GM23248 (cell line): ENCODE results near the gene CUX1. TPM values are rescaled to one million over a fixed set of nuclear protein-coding genes. Genes with fewer than 3 reads are reported as not detected.

Source experiments
- DNase-seq: peaks from one replicate; pipeline ENCODE4 v3.0.0-alpha.2; 2015
- H2AFZ ChIP-seq: fragments of 200-600 bp; sonication (generic); 2 replicates; pipeline ENCODE4 v1.6.1; 2016; ENCODE audit warnings: antibody characterized with exemption
- H3F3A ChIP-seq: fragments of 200-600 bp; sonication (generic); 2 replicates; pipeline ENCODE4 v1.6.1; 2016; ENCODE audit warnings: mild to moderate bottlenecking, antibody characterized with exemption, mixed run types; ENCODE audit not compliant: insufficient read depth
- H3K27ac ChIP-seq: fragments of 200-600 bp; sonication (generic); 2 replicates; pipeline ENCODE4 v1.5.1; 2016; ENCODE audit warnings: mild to moderate bottlenecking
- H3K27me3 ChIP-seq: fragments of 200-600 bp; sonication (generic); replicated peaks from 2 replicates; pipeline ENCODE4 v1.6.1; 2016; ENCODE audit warnings: mild to moderate bottlenecking; ENCODE audit not compliant: insufficient read depth
- H3K36me3 ChIP-seq: fragments of 200-600 bp; sonication (generic); 2 replicates; pipeline ENCODE4 v1.6.1; 2016; ENCODE audit warnings: low read depth, mild to moderate bottlenecking
- H3K4me1 ChIP-seq: fragments of 200-600 bp; sonication (generic); 2 replicates; pipeline ENCODE4 v1.6.1; 2016; ENCODE audit warnings: mild to moderate bottlenecking; ENCODE audit not compliant: insufficient read depth
- H3K4me2 ChIP-seq: fragments of 200-600 bp; sonication (generic); one replicate; pipeline ENCODE4 v1.6.1; 2016; ENCODE audit warnings: mild to moderate bottlenecking; ENCODE audit not compliant: unreplicated experiment
- H3K4me3 ChIP-seq: fragments of 200-600 bp; sonication (generic); 2 replicates; pipeline ENCODE4 v1.5.1; 2016; ENCODE audit warnings: mild to moderate bottlenecking
- H3K79me2 ChIP-seq: fragments of 200-600 bp; sonication (generic); 2 replicates; pipeline ENCODE4 v1.6.1; 2016; ENCODE audit warnings: mild to moderate bottlenecking; ENCODE audit not compliant: insufficient read depth
- H3K9ac ChIP-seq: fragments of 200-600 bp; sonication (generic); 2 replicates; pipeline ENCODE4 v1.6.1; 2016; ENCODE audit warnings: mild to moderate bottlenecking
- H3K9me2 ChIP-seq: fragments of 200-600 bp; sonication (generic); 2 replicates; pipeline ENCODE4 v1.6.1; 2016; ENCODE audit warnings: mixed run types, mild to moderate bottlenecking, moderate library complexity; ENCODE audit not compliant: insufficient read depth
- H3K9me3 ChIP-seq: fragments of 200-600 bp; sonication (generic); one replicate; pipeline ENCODE4 v1.6.1; 2017; ENCODE audit warnings: low read depth
- H4K20me1 ChIP-seq: fragments of 200-600 bp; sonication (generic); 2 replicates; pipeline ENCODE4 v1.6.0; 2016; ENCODE audit not compliant: insufficient read depth
- EZH2 ChIP-seq: fragments of 200-600 bp; sonication (generic); IDR thresholded peaks from 2 replicates; pipeline ENCODE4 v1.6.1; 2018; ENCODE audit warnings: antibody characterized with exemption, mild to moderate bottlenecking; ENCODE audit not compliant: insufficient read depth, poor library complexity, severe bottlenecking
- EZH2phosphoT487 ChIP-seq: fragments of 200-600 bp; sonication (generic); IDR thresholded peaks from 2 replicates; pipeline ENCODE4 v1.6.1; 2018; ENCODE audit warnings: antibody characterized with exemption, moderate library complexity, mild to moderate bottlenecking, low read depth; ENCODE audit not compliant: insufficient read depth
- WGBS, 2 experiments: methylation state at CpG; one replicate each; pipeline ENCODE4 v1.1.6; 2015 to 2017; ENCODE audit warnings: low lambda C conversion rate in 2 of 2, low coverage in 1 of 2; ENCODE audit errors: missing lambda C conversion rate in 2 of 2; 5-methylcytosine and 5-hydroxymethylcytosine counted together
- in situ Hi-C: fragments of 300-500 bp; cut with MboI; formaldehyde crosslinking; loops from 2 replicates; pipeline ENCODE4 v1.15.0; 2020
- polyA plus RNA-seq: library from polyadenylated mRNA; unstranded; fragments of >200 nt; fragmentation: Nextera tagmentation; extraction: Ambion mirVana; gene quantifications from 2 replicates; pipeline ENCODE4 v1.2.1, GENCODE V29; 2016
- total RNA-seq: library from RNA; depleted of rRNA; stranded (reverse); fragments of >200 nt; shearing (Covaris generic); gene quantifications from 2 replicates; pipeline ENCODE4 v1.2.3, GENCODE V29; 2014

The CUX1 gene
- total and polyA plus RNA-seq, 2 experiments from 2014 or later, result 30.2 to 34.9 TPM

DNA sequence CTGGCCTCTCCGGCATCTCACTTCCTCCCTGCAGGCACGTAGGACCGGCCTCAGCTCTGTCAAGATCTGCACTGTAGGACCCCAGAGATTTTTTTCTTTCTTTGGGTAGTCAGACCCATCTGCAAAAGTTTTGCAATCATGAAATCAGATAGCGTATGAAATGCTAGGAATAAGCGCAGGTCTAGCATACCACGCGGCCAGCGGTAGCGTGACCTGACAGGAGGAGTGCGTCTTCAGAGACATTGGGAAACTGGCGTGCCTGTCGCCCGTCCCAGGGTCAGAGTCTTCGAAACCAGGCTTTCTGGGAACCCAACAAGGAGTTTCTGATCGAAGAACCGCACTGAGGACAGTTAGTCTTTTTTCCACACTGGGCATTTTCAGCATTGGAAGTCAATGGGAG, 368.4 kb downstream of the CUX1 start:
- WGBS, 2 experiments, result 93 to 96% methylated on average over 16 of the region's 16 CpGs

DNA sequence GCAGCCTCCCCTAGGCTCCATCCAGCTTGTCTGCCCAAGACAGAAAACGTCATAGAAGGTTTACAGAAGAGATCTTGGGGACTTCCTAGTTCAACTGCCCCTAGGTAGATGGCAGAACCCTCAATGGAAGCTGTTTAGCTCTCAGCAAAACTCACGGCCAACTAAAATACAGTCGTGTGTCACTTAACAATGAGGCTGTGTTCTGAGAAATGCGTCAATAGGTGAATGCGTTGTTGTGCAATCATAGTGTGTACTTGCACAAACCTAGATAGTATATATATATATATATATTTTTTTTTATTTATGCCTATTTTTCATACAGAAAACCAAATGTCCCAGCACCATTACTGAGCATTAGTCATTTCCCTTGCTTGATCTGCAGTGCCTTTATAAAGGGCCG, 368.9 kb downstream of the CUX1 start:
- no peak for TF ChIP-seq EZH2phosphoT487
- TF ChIP-seq EZH2, result no peak
- no peaks in the 10 kb centered on the region for H3K9me2 ChIP-seq
- no peak overlapping the region for H2AFZ ChIP-seq
- in situ Hi-C loops, result no loop called here
- H3K9ac ChIP-seq, result no peak overlapping the region
- H3K9me3 ChIP-seq, result no peaks in the 10 kb centered on the region
- no peaks in the 10 kb centered on the region for H4K20me1 ChIP-seq
- H3K79me2 ChIP-seq, result no peaks in the 10 kb centered on the region
- H3K36me3 ChIP-seq, result peaks cover 4% of the 10 kb centered on the region; the same call in 1 of the 2 replicates
- no peak for DNase-seq
- H3K4me1 ChIP-seq, result no peaks in the 10 kb centered on the region
- H3K4me3 ChIP-seq, result no peak overlapping the region
- WGBS, 2 experiments, result 98 to 99% methylated on average over 6 of the region's 6 CpGs
- H3K27ac ChIP-seq, result no peak overlapping the region
- H3K4me2 ChIP-seq, result no peak overlapping the region
- H3K27me3 ChIP-seq, result no peaks in the 10 kb centered on the region
- no peaks in the 10 kb centered on the region for H3F3A ChIP-seq

More for the DNA sequence above, 368.4 kb downstream of the CUX1 start:
- H3K4me1 ChIP-seq, result no peaks in the 10 kb centered on the region
- no peaks in the 10 kb centered on the region for H3K9me3 ChIP-seq
- no peaks in the 10 kb centered on the region for H3K27me3 ChIP-seq
- H2AFZ ChIP-seq, result no peak overlapping the region
- no peaks in the 10 kb centered on the region for H3F3A ChIP-seq
- no peak for TF ChIP-seq EZH2phosphoT487
- no peak for TF ChIP-seq EZH2
- no peak overlapping the region for H3K9ac ChIP-seq
- H3K4me3 ChIP-seq, result no peak overlapping the region
- H4K20me1 ChIP-seq, result no peaks in the 10 kb centered on the region
- peaks cover 6% of the 10 kb centered on the region; the same call in 1 of the 2 replicates for H3K36me3 ChIP-seq
- no peak for DNase-seq
- no peak overlapping the region for H3K4me2 ChIP-seq
- H3K79me2 ChIP-seq, result no peaks in the 10 kb centered on the region
- H3K27ac ChIP-seq, result no peak overlapping the region
- no peaks in the 10 kb centered on the region for H3K9me2 ChIP-seq
- in situ Hi-C loops, result no loop called here

DNA sequence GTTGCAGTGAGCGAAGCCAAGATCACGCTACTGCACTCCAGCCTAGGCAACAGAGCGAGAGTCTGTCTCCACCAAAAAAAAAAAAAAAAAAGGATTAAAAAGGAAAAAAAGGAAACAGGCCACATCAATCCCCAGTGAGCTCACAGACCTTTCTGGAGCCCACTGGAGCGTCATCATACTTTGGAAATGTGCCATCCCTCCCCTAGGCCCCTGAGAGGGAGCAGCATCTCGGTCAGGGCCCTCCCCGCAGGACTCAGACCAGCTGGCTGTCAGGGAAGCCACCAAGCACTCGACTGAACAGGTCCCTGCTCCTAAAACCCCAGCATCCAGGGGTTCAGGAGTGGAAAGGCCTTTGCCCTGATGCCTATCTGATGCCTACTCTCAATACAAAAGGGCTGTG, 371.3 kb downstream of the CUX1 start:
- no peak overlapping the region for H3K27ac ChIP-seq
- in situ Hi-C loops, result no loop called here

DNA sequence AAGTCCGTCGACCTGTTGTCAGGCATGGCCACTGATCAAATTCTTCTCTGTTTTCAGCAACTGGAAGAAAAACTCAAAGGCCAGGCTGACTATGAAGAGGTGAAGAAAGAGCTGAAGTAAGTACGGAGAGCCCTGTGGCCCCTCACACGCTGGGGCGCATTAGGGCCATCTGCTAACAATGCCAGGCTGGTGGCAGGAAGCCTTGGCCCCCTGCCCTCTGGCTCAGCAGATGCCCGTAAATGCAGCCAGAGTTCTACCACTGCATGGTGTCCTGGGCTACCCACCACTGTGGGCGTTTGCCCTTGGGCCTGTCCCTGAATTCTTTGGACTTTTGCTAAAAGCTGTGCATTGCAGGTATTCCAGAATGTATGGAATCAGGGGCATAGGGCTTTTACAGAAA, 372.3 kb downstream of the CUX1 start:
- 85 to 91% methylated on average over 7 of the region's 7 CpGs for WGBS, 2 experiments
- Histone ChIP-seq H3F3A (no peaks in the 10 kb centered on the region), H3K9me3 (no peaks in the 10 kb centered on the region), H3K79me2 (no peaks in the 10 kb centered on the region), H3K9ac (no peak overlapping the region), H3K27ac (no peak overlapping the region), H3K4me1 (no peaks in the 10 kb centered on the region), H3K4me3 (no peak overlapping the region), H3K27me3 (no peaks in the 10 kb centered on the region), H3K36me3 (peaks cover 5% of the 10 kb centered on the region; the same call in 1 of the 2 replicates), H4K20me1 (no peaks in the 10 kb centered on the region), H3K4me2 (no peak overlapping the region), H2AFZ (no peak overlapping the region), H3K9me2 (no peaks in the 10 kb centered on the region)
- no peak for DNase-seq
- in situ Hi-C loops, result no loop called here
- TF ChIP-seq EZH2phosphoT487, result no peak
- no peak for TF ChIP-seq EZH2

More for the DNA sequence above, 371.3 kb downstream of the CUX1 start:
- 96% methylated on average over 7 of the region's 7 CpGs for WGBS, 2 experiments
- TF ChIP-seq EZH2phosphoT487, result no peak
- no peak for TF ChIP-seq EZH2
- no peaks in the 10 kb centered on the region for H3F3A ChIP-seq
- no peaks in the 10 kb centered on the region for H3K9me2 ChIP-seq
- H4K20me1 ChIP-seq, result no peaks in the 10 kb centered on the region
- no peak overlapping the region for H3K4me2 ChIP-seq
- H3K4me3 ChIP-seq, result no peak overlapping the region
- no peak overlapping the region for H2AFZ ChIP-seq
- DNase-seq, result no peak
- no peaks in the 10 kb centered on the region for H3K79me2 ChIP-seq
- H3K9ac ChIP-seq, result no peak overlapping the region
- H3K27me3 ChIP-seq, result no peaks in the 10 kb centered on the region
- no peaks in the 10 kb centered on the region for H3K36me3 ChIP-seq
- H3K4me1 ChIP-seq, result no peaks in the 10 kb centered on the region
- no peaks in the 10 kb centered on the region for H3K9me3 ChIP-seq

DNA sequence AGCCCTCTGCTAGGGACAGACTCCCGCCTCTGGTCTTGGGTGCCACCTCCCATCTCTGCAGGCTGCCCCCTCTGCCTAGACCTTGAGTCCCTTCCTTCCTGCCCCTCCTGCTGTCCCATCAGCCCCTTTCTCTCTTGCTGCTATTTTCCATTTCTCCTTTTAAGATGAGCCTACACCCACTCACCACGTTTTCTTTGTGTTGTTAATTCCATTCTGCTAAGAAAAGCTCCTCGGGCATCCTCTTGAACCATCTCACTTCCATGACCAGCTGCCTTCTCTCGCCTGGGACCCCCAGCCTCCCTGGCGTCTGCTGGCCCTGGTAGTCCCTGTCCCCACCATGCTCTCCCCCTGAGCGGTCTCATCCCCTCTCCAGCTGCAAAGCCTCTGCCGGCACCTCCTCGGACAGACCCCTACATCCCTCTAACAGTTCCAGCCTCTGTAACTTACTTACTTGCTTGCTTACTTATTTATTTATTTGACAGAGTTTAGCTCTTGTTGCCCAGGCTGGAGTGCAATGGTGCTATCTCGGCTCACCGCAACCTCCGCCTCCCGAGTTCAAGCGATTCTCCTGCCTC, 373.4 kb downstream of the CUX1 start:
- no peak overlapping the region for H3K4me2 ChIP-seq
- H3K9me3 ChIP-seq, result no peaks in the 10 kb centered on the region
- no peaks in the 10 kb centered on the region for H3K9me2 ChIP-seq
- no peaks in the 10 kb centered on the region for H3K79me2 ChIP-seq
- in situ Hi-C loops, result no loop called here
- no peak overlapping the region for H3K27ac ChIP-seq
- H3K36me3 ChIP-seq, result peaks cover 5% of the 10 kb centered on the region; the same call in 1 of the 2 replicates
- no peak overlapping the region for H3K9ac ChIP-seq
- H3K4me3 ChIP-seq, result no peak overlapping the region
- no peaks in the 10 kb centered on the region for H3K27me3 ChIP-seq
- H2AFZ ChIP-seq, result no peak overlapping the region
- no peaks in the 10 kb centered on the region for H3K4me1 ChIP-seq
- no peaks in the 10 kb centered on the region for H3F3A ChIP-seq
- TF ChIP-seq EZH2phosphoT487, result no peak
- TF ChIP-seq EZH2, result no peak
- no peak for DNase-seq
- H4K20me1 ChIP-seq, result no peaks in the 10 kb centered on the region
- WGBS, 2 experiments, result 93 to 95% methylated on average over 13 of the region's 13 CpGs
